ENCODE measurements around the gene SRGAP2B.
"Not testable (repeated sequence)": the region's sequence is repeated elsewhere in the genome, so short reads cannot be mapped to it uniquely, and the experiment has no call there.

DNA sequence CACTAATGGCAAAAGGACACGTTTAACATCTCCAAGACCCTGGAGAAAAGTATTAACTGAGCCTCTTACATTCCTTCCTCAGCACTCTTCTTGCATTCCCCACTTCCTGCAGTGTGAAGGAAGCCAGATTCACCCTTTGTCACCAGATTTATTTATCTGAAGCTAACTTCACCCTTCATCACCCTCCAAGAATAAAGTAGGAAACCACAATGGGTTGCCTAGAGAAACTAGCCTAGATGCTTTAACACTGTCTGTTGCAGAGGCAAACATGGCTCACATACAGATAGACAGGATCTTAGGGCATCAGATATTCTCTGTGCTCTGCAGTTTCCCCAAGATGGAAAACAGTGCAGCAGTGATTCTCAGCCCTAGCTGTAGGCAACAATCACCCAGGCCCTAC is 147.6 kb downstream of the SRGAP2B start:
- not testable (repeated sequence) for TF ChIP-seq ZNF157 (tag by site-specific recombination; IDR thresholded peaks at IDR 0.05); ZBTB8A (tag by site-specific recombination; IDR thresholded peaks at IDR 0.05); ZBTB7A (tag by site-specific recombination; IDR thresholded peaks at IDR 0.05; ENCODE audit: low read depth); ZNF174 (tag by site-specific recombination; IDR thresholded peaks at IDR 0.05); KLF1 (tag by site-specific recombination; IDR thresholded peaks at IDR 0.05); ZXDB (tag by site-specific recombination; IDR thresholded peaks at IDR 0.05); ZNF121 (tag by site-specific recombination; IDR thresholded peaks at IDR 0.05); ZNF274 (IDR thresholded peaks at IDR 0.05; ENCODE audit: low read length); ZNF274 (tag by site-specific recombination; IDR thresholded peaks at IDR 0.05; ENCODE audit: borderline replicate concordance); YY1 (tag by site-specific recombination; IDR thresholded peaks at IDR 0.05); ZNF558 (tag by site-specific recombination; IDR thresholded peaks at IDR 0.05); ZEB2 (tag by site-specific recombination; IDR thresholded peaks at IDR 0.05)
- TF ChIP-seq, protein P1, sequence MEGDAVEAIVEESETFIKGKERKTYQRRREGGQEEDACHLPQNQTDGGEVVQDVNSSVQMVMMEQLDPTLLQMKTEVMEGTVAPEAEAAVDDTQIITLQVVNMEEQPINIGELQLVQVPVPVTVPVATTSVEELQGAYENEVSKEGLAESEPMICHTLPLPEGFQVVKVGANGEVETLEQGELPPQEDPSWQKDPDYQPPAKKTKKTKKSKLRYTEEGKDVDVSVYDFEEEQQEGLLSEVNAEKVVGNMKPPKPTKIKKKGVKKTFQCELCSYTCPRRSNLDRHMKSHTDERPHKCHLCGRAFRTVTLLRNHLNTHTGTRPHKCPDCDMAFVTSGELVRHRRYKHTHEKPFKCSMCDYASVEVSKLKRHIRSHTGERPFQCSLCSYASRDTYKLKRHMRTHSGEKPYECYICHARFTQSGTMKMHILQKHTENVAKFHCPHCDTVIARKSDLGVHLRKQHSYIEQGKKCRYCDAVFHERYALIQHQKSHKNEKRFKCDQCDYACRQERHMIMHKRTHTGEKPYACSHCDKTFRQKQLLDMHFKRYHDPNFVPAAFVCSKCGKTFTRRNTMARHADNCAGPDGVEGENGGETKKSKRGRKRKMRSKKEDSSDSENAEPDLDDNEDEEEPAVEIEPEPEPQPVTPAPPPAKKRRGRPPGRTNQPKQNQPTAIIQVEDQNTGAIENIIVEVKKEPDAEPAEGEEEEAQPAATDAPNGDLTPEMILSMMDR (tag by site-specific recombination; IDR thresholded peaks at IDR 0.05): not testable (repeated sequence)
- TF ChIP-seq, protein P2, sequence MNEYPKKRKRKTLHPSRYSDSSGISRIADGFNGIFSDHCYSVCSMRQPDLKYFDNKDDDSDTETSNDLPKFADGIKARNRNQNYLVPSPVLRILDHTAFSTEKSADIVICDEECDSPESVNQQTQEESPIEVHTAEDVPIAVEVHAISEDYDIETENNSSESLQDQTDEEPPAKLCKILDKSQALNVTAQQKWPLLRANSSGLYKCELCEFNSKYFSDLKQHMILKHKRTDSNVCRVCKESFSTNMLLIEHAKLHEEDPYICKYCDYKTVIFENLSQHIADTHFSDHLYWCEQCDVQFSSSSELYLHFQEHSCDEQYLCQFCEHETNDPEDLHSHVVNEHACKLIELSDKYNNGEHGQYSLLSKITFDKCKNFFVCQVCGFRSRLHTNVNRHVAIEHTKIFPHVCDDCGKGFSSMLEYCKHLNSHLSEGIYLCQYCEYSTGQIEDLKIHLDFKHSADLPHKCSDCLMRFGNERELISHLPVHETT (tag by site-specific recombination; IDR thresholded peaks at IDR 0.05): not testable (repeated sequence)
- TF ChIP-seq, protein P3, sequence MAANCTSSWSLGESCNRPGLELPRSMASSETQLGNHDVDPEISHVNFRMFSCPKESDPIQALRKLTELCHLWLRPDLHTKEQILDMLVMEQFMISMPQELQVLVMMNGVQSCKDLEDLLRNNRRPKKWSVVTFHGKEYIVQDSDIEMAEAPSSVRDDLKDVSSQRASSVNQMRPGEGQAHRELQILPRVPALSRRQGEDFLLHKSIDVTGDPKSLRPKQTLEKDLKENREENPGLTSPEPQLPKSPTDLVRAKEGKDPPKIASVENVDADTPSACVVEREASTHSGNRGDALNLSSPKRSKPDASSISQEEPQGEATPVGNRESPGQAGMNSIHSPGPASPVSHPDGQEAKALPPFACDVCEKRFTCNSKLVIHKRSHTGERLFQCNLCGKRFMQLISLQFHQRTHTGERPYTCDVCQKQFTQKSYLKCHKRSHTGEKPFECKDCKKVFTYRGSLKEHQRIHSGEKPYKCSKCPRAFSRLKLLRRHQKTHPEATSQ (tag by site-specific recombination; IDR thresholded peaks at IDR 0.05): not testable (repeated sequence)

Data from HEK293 (cell line).